Mesodermal cell (in vitro differentiated cells): ENCODE results near the gene SHISA6.

Experiments
- H3K27ac ChIP-seq: 2 replicates; pipeline ENCODE4 v1.7.0; 2013; ENCODE audit warnings: mild to moderate bottlenecking, low read depth, low read length, moderate library complexity; ENCODE audit not compliant: severe bottlenecking
- H3K36me3 ChIP-seq: 2 replicates; pipeline ENCODE4 v1.7.1; 2013; ENCODE audit warnings: mild to moderate bottlenecking, low read length, moderate library complexity; ENCODE audit not compliant: control insufficient read depth, insufficient read depth
- H3K4me1 ChIP-seq: one replicate; pipeline ENCODE4 v1.7.1; 2013; ENCODE audit warnings: mild to moderate bottlenecking, low read length; ENCODE audit not compliant: insufficient read depth, control insufficient read depth, poor library complexity, severe bottlenecking
- H3K4me3 ChIP-seq: 2 replicates; pipeline ENCODE4 v1.7.0; 2013; ENCODE audit warnings: low read length, control low read depth, mild to moderate bottlenecking; ENCODE audit not compliant: insufficient read depth, poor library complexity, severe bottlenecking; ENCODE audit errors: extremely low read depth
- H3K9me3 ChIP-seq: 2 replicates; pipeline ENCODE4 v1.7.1; 2013; ENCODE audit warnings: mild to moderate bottlenecking, low read length, moderate library complexity; ENCODE audit not compliant: control insufficient read depth
- WGBS, 2 experiments: methylation state at CpG; one replicate each; pipeline ENCODE4 v1.1.5; 2013; ENCODE audit warnings: missing lambda C conversion rate in 2 of 2; ENCODE audit not compliant: insufficient coverage in 2 of 2; 5-methylcytosine and 5-hydroxymethylcytosine counted together

Gene SHISA6

DNA sequence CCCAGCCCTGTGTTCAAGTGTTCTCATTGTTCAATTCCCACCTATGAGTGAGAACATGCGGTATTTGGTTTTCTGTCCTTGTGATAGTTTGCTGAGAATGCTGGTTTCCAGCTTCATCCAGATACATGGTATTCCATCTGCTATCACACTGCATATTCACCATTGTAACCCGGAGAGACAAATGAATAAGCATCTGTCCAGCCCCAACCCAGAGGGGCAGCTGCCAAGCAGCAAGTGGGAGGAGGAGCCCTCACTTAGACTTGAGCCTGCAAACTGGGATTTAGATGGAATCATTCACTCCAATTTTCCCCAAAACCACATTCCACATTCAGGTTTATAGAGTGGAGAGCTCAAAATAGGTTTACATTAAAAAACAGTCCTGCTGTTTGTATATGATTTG, 41.6 kb downstream of the SHISA6 start:
- Histone ChIP-seq H3K9me3 (no peaks in the 10 kb centered on the region), H3K27ac (no peak overlapping the region), H3K4me1 (no peaks in the 10 kb centered on the region), H3K4me3 (no peak overlapping the region), H3K36me3 (no peaks in the 10 kb centered on the region)
- WGBS, 2 experiments = no CpG with 5 or more reads among the region's 2 CpGs

GRCh38 chr17:11284811-11285210, 43.8 kb downstream of the SHISA6 start:
- 88% methylated on average over 1 of the region's 1 CpG; no CpG with 5 or more reads in 1 of the 2 experiments for WGBS, 2 experiments
- Histone ChIP-seq H3K9me3 (no peaks in the 10 kb centered on the region), H3K27ac (no peak overlapping the region), H3K4me1 (no peaks in the 10 kb centered on the region), H3K36me3 (no peaks in the 10 kb centered on the region), H3K4me3 (no peak overlapping the region)

DNA sequence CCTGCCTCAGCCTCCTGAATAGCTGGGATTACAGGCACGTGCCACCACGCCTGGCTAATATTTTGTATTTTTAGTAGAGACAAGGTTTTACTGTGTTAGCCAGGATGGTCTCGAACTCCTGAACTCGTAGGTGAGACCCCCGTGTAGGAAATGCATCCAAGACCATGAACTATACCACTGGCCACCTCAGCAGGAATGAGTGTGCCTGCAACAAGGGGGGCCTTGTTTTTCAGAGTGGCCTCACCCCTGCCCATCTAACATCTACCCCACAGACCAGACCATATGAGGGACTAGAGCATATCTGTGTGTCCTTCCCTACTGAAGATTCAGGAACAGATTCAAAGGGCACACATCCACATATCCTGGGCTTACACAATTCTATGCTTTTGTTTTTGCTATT, 44.9 kb downstream of the SHISA6 start:
- WGBS, 2 experiments = 92 to 97% methylated on average over 4 of the region's 5 CpGs
- H3K4me1 ChIP-seq = no peaks in the 10 kb centered on the region

GRCh38 chr17:11287791-11288190, 46.8 kb downstream of the SHISA6 start:
- no peaks in the 10 kb centered on the region for H3K36me3 ChIP-seq
- no peaks in the 10 kb centered on the region for H3K9me3 ChIP-seq
- no peak overlapping the region for H3K27ac ChIP-seq
- H3K4me1 ChIP-seq = no peaks in the 10 kb centered on the region
- H3K4me3 ChIP-seq = no peak overlapping the region

More for the DNA sequence above, 44.9 kb downstream of the SHISA6 start:
- Histone ChIP-seq H3K36me3 (no peaks in the 10 kb centered on the region), H3K27ac (no peak overlapping the region), H3K9me3 (no peaks in the 10 kb centered on the region), H3K4me3 (no peak overlapping the region)

DNA sequence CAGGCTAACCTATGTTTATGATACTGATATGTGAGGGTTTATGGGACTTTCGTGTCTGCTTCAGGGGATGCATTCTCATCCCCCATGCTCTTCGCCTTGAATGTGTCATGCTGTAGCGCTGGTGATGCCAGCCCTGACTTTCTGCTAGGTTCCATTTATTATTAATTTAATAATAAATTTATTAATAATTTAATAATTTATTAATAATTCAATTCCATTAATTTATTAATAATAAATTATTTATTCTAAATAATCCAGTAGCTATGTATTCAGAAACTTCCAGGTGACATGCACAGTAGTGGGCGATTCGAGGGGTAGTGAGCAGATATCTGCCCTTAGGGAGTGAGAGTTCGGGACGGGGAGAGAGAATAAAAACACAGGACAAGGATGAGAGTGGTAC, 49.8 kb downstream of the SHISA6 start:
- no peaks in the 10 kb centered on the region for H3K36me3 ChIP-seq
- H3K4me1 ChIP-seq = no peaks in the 10 kb centered on the region
- WGBS, 2 experiments = 82 to 100% methylated on average over 2 of the region's 7 CpGs
- H3K9me3 ChIP-seq = no peaks in the 10 kb centered on the region
- H3K4me3 ChIP-seq = no peak overlapping the region
- H3K27ac ChIP-seq = no peak overlapping the region

DNA sequence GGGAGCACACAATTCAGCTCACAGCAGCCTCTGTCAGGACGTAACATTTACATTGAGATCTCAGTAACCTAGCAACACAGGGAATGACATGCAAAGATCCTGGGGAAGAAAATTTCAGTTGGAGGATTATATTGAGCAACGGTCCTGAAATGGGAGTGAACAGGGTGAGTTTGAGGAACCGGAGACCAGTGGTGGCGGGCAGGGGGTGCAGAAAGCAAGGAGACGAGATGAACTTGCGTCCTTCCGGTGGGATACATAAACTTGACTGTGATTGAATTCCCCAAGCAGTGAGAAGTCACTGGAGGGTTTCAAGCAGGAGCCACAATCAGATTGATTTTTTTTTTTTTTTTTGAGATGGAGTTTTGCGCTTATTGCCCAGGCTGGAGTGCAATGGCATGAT, 51.5 kb downstream of the SHISA6 start:
- H3K4me3 ChIP-seq = no peak overlapping the region
- no peaks in the 10 kb centered on the region for H3K4me1 ChIP-seq
- H3K27ac ChIP-seq = no peak overlapping the region
- WGBS, 2 experiments = 99% methylated on average over 6 to 7 of the region's 8 CpGs
- H3K9me3 ChIP-seq = no peaks in the 10 kb centered on the region
- H3K36me3 ChIP-seq = no peaks in the 10 kb centered on the region

GRCh38 chr17:11293480-11293879, 52.5 kb downstream of the SHISA6 start:
- Histone ChIP-seq H3K27ac (no peak overlapping the region), H3K4me3 (no peak overlapping the region), H3K4me1 (no peaks in the 10 kb centered on the region), H3K36me3 (no peaks in the 10 kb centered on the region), H3K9me3 (no peaks in the 10 kb centered on the region)
- WGBS, 2 experiments = 94 to 98% methylated on average over 2 to 4 of the region's 8 CpGs

- WGBS, 2 experiments = 95 to 96% methylated on average over 7 to 10 of the region's 10 CpGs
- H3K9me3 ChIP-seq = no peaks in the 10 kb centered on the region
- H3K36me3 ChIP-seq = no peaks in the 10 kb centered on the region
- H3K27ac ChIP-seq = no peak overlapping the region
- H3K4me1 ChIP-seq = no peaks in the 10 kb centered on the region
- H3K4me3 ChIP-seq = no peak overlapping the region
Observed at GRCh38 chr17:11294826-11295225, 53.8 kb downstream of the SHISA6 start.

DNA sequence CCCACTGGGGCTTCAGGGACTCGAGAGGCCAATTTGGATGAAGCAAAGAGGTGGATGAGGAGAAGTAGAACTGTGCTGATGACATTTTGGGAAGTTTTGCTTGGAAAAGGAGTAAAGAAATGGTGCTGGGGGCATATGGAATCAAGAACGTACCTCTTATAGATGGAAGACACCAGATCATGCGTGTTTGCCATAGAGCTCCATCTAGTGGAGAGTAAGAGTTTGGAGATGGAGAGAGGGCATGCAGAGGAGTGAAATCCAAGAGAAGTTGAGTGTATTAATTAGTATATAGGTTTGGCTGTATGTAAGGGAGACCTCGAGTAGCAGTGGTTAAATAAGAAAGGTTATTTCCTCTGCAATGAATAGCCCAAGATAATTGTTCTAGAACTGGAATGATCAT, 56.0 kb downstream of the SHISA6 start:
- Histone ChIP-seq H3K4me3 (no peak overlapping the region), H3K36me3 (no peaks in the 10 kb centered on the region), H3K4me1 (no peaks in the 10 kb centered on the region), H3K27ac (no peak overlapping the region), H3K9me3 (no peaks in the 10 kb centered on the region)
- WGBS, 2 experiments = 29 to 72% methylated on average over 3 to 4 of the region's 4 CpGs

DNA sequence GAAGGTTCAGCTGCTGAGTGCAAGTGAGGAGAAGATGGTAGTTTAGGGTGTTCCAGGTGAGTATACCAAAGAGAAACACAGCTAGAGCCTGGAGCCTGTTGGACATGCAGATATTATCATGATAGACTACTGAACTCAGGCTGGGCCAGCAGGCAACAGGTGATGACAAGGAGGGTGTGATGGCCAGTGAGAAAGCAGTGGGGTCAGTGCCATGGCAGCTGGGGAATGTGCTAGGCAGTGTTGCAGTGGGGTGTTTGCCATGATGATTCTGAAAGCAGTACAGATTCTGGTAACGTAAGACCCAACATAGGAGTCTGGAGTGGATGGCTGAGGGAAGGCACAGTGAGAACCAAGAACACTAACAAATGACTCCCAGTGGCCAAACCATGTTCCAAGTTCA, 57.4 kb downstream of the SHISA6 start:
- no peaks in the 10 kb centered on the region for H3K4me1 ChIP-seq
- H3K36me3 ChIP-seq = no peaks in the 10 kb centered on the region
- no peak overlapping the region for H3K4me3 ChIP-seq
- 86 to 100% methylated on average over 1 of the region's 1 CpG for WGBS, 2 experiments
- no peak overlapping the region for H3K27ac ChIP-seq
- H3K9me3 ChIP-seq = no peaks in the 10 kb centered on the region

DNA sequence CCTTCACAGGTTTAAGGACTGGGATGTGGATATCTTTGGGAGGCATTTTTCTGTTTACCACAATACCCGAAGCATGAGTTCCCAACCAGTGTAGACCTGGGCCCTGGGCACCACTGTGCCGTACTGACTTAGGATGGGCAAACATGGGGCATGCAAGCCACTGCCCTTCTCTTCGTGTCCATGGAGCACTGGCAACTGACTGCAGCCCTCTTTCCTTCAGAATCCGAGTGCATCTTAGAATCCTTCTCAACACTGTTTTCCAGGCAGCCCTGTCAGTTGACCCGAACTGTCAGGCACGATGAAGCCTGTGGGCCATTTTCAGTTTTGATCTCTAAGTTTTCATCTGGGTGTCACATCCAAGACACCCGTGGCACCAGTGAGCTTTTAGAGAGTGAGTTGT, 59.2 kb downstream of the SHISA6 start:
- no peaks in the 10 kb centered on the region for H3K4me1 ChIP-seq
- no peaks in the 10 kb centered on the region for H3K9me3 ChIP-seq
- H3K27ac ChIP-seq = no peak overlapping the region
- WGBS, 2 experiments = 89 to 94% methylated on average over 5 to 7 of the region's 7 CpGs
- H3K4me3 ChIP-seq = no peak overlapping the region
- no peaks in the 10 kb centered on the region for H3K36me3 ChIP-seq

DNA sequence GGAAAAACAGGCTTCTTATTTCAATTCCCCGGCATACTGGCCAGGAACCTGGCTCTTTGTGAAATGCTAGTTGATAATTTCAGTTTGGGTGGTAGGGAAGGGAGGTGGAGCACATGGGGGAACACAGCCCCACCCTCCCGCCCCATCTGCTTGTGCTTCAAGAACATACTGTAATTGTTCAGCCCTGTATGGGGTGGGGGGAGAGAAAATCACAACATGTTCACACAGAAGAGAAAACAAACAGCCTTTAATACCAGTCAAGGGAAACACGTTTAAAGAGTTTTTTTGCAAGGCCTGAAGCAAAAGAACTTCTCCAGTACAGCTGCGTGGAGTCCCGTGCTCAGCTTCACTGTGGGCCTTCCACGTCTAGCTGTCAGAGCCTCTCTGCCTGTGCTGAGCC, 59.7 kb downstream of the SHISA6 start:
- H3K9me3 ChIP-seq = no peaks in the 10 kb centered on the region
- H3K36me3 ChIP-seq = no peaks in the 10 kb centered on the region
- H3K4me1 ChIP-seq = no peaks in the 10 kb centered on the region
- no peak overlapping the region for H3K27ac ChIP-seq
- no peak overlapping the region for H3K4me3 ChIP-seq
- 87 to 100% methylated on average over 2 to 5 of the region's 6 CpGs for WGBS, 2 experiments
